HEK293T (cell line): ENCODE results near the gene LYRM4.

Experiments used
- ELF4 ChIP-seq: fragments of 450-650 bp; IDR thresholded peaks from 2 replicates; pipeline ENCODE4 v1.6.1; 2017; ENCODE audit warnings: antibody characterized with exemption
- FOXM1 ChIP-seq: fragments of 450-650 bp; IDR thresholded peaks from 2 replicates; pipeline ENCODE4 v1.6.1; 2017; ENCODE audit warnings: mild to moderate bottlenecking, borderline replicate concordance
- NFRKB ChIP-seq: fragments of 450-650 bp; IDR thresholded peaks from 2 replicates; pipeline ENCODE4 v1.6.1; 2016; ENCODE audit warnings: mild to moderate bottlenecking, moderate library complexity
- SP1 ChIP-seq: fragments of 450-650 bp; IDR thresholded peaks from 2 replicates; pipeline ENCODE4 v1.6.1; 2017
- SUZ12 ChIP-seq: fragments of 450-650 bp; IDR thresholded peaks from 2 replicates; pipeline ENCODE4 v1.6.1; 2016; ENCODE audit warnings: mild to moderate bottlenecking

GRCh38 chr6:5179917-5180316 is 80.8 kb downstream of the LYRM4 start:
- TF ChIP-seq SUZ12: no peak
- no peak for TF ChIP-seq NFRKB
- no peak for TF ChIP-seq ELF4
- TF ChIP-seq FOXM1: no peak
- no peak for TF ChIP-seq SP1
